HCT116 (cell line): Measurements from ENCODE around the gene PRSS27. TPM values are rescaled to one million over a fixed set of nuclear protein-coding genes. Genes with fewer than 3 reads are reported as not detected.
"Not testable (repeated sequence)": the region's sequence is repeated elsewhere in the genome, so short reads cannot be mapped to it uniquely, and the experiment has no call there.

Experiments
- ATAC-seq: fragments of 200-7000 bp; cut with Tn5 transposase; 2 replicates; pipeline ENCODE4 v1.9.1; 2020; ENCODE audit warnings: mild to moderate bottlenecking, moderate library complexity
- BruUV-seq: library from RNA; stranded (reverse); fragments of 400-500 nt; replicated peaks from 2 replicates; lab custom pipeline; 2021; lab: Mats Ljungman, UMichigan
- CTCF ChIA-PET: fragments of 300-600 bp; sonication (Branson Sonifier 250); formaldehyde crosslinking; loops from one replicate; lab custom pipeline; 2021; ENCODE audit warnings: antibody characterized with exemption; lab: Charles Lee
- POLR2A ChIA-PET: fragments of 300-600, 350-600 bp; sonication (Branson Sonifier 250); formaldehyde crosslinking; loops from one replicate; lab custom pipeline; 2021; ENCODE audit warnings: antibody characterized with exemption; lab: Charles Lee
- RAD21 ChIA-PET, 2 experiments: fragments of 300-600 bp; sonication (Branson Sonifier 250); formaldehyde crosslinking; loops; one replicate each; lab custom pipeline; 2023; ENCODE audit warnings: low total read pairs in 2 of 2; ENCODE audit not compliant: uncharacterized antibody in 2 of 2, unreplicated experiment in 2 of 2, low non-redundant PET in 1 of 2; lab: Charles Lee
- DNase-seq: peaks from one replicate; pipeline ENCODE4 v3.0.0-alpha.2; 2010; ENCODE audit warnings: low read depth, low spot score
- H2AFZ ChIP-seq: fragments of 200-600 bp; shearing (Covaris generic), sonication (generic); 2 replicates; pipeline ENCODE4 v1.6.1; 2017; ENCODE audit warnings: low read depth, mixed run types, mixed read lengths, antibody characterized with exemption, low read length; ENCODE audit not compliant: poor library complexity, severe bottlenecking
- H3K27ac ChIP-seq: 2 replicates; pipeline ENCODE4 v1.5.1; 2012; ENCODE audit warnings: low read depth, low read length
- H3K27me3 ChIP-seq: fragments of 200-600 bp; sonication (generic); 2 replicates; pipeline ENCODE4 v1.6.1; 2016; ENCODE audit warnings: mixed run types, low read length, mixed read lengths; ENCODE audit not compliant: insufficient read depth
- H3K36me3 ChIP-seq, 2 experiments: fragments of 200-500 bp in 1 of 2; fragments of 200-600 bp in 1 of 2; sonication (Bioruptor generic) in 1 of 2; sonication (generic) in 1 of 2; 2 replicates each; pipeline versions ENCODE4 v1.5.1 to v1.6.1; 2014 to 2016; ENCODE audit warnings: low read length in 2 of 2, inconsistent platforms in 1 of 2, mixed read lengths in 1 of 2, mixed run types in 1 of 2; ENCODE audit not compliant: insufficient read depth in 2 of 2, control insufficient read depth in 1 of 2
- H3K4me1 ChIP-seq, 2 experiments: fragments of 200-600 bp in 1 of 2; sonication (generic) in 1 of 2; 2 replicates each; pipeline versions ENCODE4 v1.5.1 to v1.6.1; 2012 to 2017; ENCODE audit warnings: low read length in 2 of 2, inconsistent platforms in 1 of 2, mild to moderate bottlenecking in 1 of 2, mixed read lengths in 1 of 2, mixed run types in 1 of 2, moderate library complexity in 1 of 2; ENCODE audit not compliant: insufficient read depth in 2 of 2, control insufficient read depth in 1 of 2
- H3K4me2 ChIP-seq: fragments of 200-600 bp; sonication (generic); 2 replicates; pipeline ENCODE4 v1.6.1; 2017; ENCODE audit warnings: mixed run types, low read length, mixed read lengths
- H3K4me3 ChIP-seq, 2 experiments: fragments of 200-600 bp in 1 of 2; sonication (generic) in 1 of 2; replicated peaks in 1 of 2; 2 replicates each; pipeline ENCODE4 v1.5.1; 2011 to 2016; ENCODE audit warnings: low read length in 2 of 2, control low read depth in 1 of 2, low read depth in 1 of 2, mild to moderate bottlenecking in 1 of 2, mixed read lengths in 1 of 2, mixed run types in 1 of 2
- H3K79me2 ChIP-seq: fragments of 200-600 bp; sonication (generic); 2 replicates; pipeline ENCODE4 v1.6.1; 2017; ENCODE audit warnings: mild to moderate bottlenecking, mixed run types, low read length, moderate library complexity, mixed read lengths; ENCODE audit not compliant: insufficient read depth
- H3K9ac ChIP-seq: fragments of 200-600 bp; sonication (generic); 2 replicates; pipeline ENCODE4 v1.6.1; 2016; ENCODE audit warnings: low read length, mixed read lengths
- H3K9me2 ChIP-seq: fragments of 200-600 bp; sonication (generic), shearing (Covaris generic); 2 replicates; pipeline ENCODE4 v1.6.1; 2017; ENCODE audit warnings: mixed run types, mild to moderate bottlenecking, moderate library complexity; ENCODE audit not compliant: insufficient read depth
- H3K9me3 ChIP-seq, 2 experiments: fragments of 200-500 bp in 1 of 2; fragments of 200-600 bp in 1 of 2; sonication (Bioruptor generic) in 1 of 2; sonication (generic) in 1 of 2; 2 replicates each; pipeline ENCODE4 v1.6.1; 2014 to 2017; ENCODE audit warnings: low read length in 2 of 2, mixed read lengths in 2 of 2, inconsistent platforms in 1 of 2, low read depth in 1 of 2, mild to moderate bottlenecking in 1 of 2, mixed run types in 1 of 2, moderate library complexity in 1 of 2; ENCODE audit not compliant: control insufficient read depth in 1 of 2, insufficient read depth in 1 of 2
- H4K20me1 ChIP-seq: fragments of 200-600 bp; sonication (generic), shearing (Covaris generic); 2 replicates; pipeline ENCODE4 v1.6.1; 2017; ENCODE audit warnings: mixed run types, mild to moderate bottlenecking, moderate library complexity; ENCODE audit not compliant: insufficient read depth
- CTCF ChIP-seq, 3 experiments: fragments of 200-600 bp in 1 of 3; sonication (generic) in 1 of 3; IDR thresholded peaks in 2 of 3; conservative IDR thresholded peaks in 1 of 3; 2 replicates each; pipeline ENCODE4 v1.5.1; 2012 to 2017; ENCODE audit warnings: low read depth in 2 of 3, low read length in 2 of 3, antibody characterized with exemption in 1 of 3, borderline replicate concordance in 1 of 3, control low read depth in 1 of 3, mild to moderate bottlenecking in 1 of 3, mixed read lengths in 1 of 3, mixed run types in 1 of 3, moderate library complexity in 1 of 3; ENCODE audit not compliant: insufficient read depth in 1 of 3
- RAD21 ChIP-seq: IDR thresholded peaks from 2 replicates; pipeline ENCODE4 v1.6.1; 2012; ENCODE audit warnings: low read depth, mild to moderate bottlenecking
- intact Hi-C: fragments of 100-400 bp; cut with micrococcal nuclease; formaldehyde crosslinking; loops from 2 replicates; pipeline ENCODE4 v1.10.0; 2022
- total RNA-seq: library from RNA; stranded (reverse); gene quantifications from one replicate; pipeline ENCODE4 v1.2.1, GENCODE V29; 2021; ENCODE audit not compliant: unreplicated experiment

The PRSS27 gene
- total RNA-seq, 1 experiment from 2014 or later, result 3.3 TPM

- H2AFZ ChIP-seq, CTCF ChIA-PET, H4K20me1 ChIP-seq, H3K9me3 ChIP-seq, H3K9ac ChIP-seq, H3K9me2 ChIP-seq, ATAC-seq, H3K27me3 ChIP-seq, POLR2A ChIA-PET, H3K4me3 ChIP-seq, intact Hi-C loops, H3K79me2 ChIP-seq, H3K27ac ChIP-seq, BruUV-seq, RAD21 ChIA-PET, H3K36me3 ChIP-seq, H3K4me2 ChIP-seq, DNase-seq: not testable (repeated sequence)
- H3K4me1 ChIP-seq, result peaks cover 22 to 30% of the 10 kb centered on the region in 2 experiments
- peak in 2 of 3 experiments; percentile 38 to 39; a peak in 4 of 6 replicates for TF ChIP-seq CTCF (IDR thresholded peaks at IDR 0.05 in 2 of 3, conservative IDR thresholded peaks at IDR 0.05 in 1 of 3; ENCODE audit: borderline replicate concordance in 1 of 3, insufficient read depth in 1 of 3, low read depth in 2 of 3, low read length in 2 of 3)
Observed at GRCh38 chr16:2671193-2671592, 48.8 kb downstream of the PRSS27 start.

GRCh38 chr16:2670017-2670416, 50.0 kb downstream of the PRSS27 start:
- H4K20me1 ChIP-seq, H2AFZ ChIP-seq, H3K79me2 ChIP-seq, H3K9ac ChIP-seq, RAD21 ChIA-PET, H3K9me3 ChIP-seq, H3K36me3 ChIP-seq, ATAC-seq, BruUV-seq, H3K9me2 ChIP-seq, DNase-seq, H3K4me3 ChIP-seq, intact Hi-C loops, POLR2A ChIA-PET, H3K27ac ChIP-seq, H3K27me3 ChIP-seq: not testable (repeated sequence)
- Histone ChIP-seq H3K4me2 (peak overlapping the region; percentile 17; the same call in 1 of the 2 replicates), H3K4me1 (peaks cover 11 to 19% of the 10 kb centered on the region in 2 experiments; a peak in 3 of 4 replicates)
- CTCF ChIA-PET, result interaction anchor here (0.6 kb wide), 1 partner anchor 21 kb away, joined by 3 read pairs; no protein-coding TSS in a partner anchor
- TF ChIP-seq RAD21, result peak; percentile 57
- TF ChIP-seq CTCF (IDR thresholded peaks at IDR 0.05 in 2 of 3, conservative IDR thresholded peaks at IDR 0.05 in 1 of 3; ENCODE audit: borderline replicate concordance in 1 of 3, insufficient read depth in 1 of 3, low read depth in 2 of 3, low read length in 2 of 3), result peak; percentile 45 to 67 (median 58); a peak in 5 of 6 replicates

- H3K27ac ChIP-seq, ATAC-seq, POLR2A ChIA-PET, H3K27me3 ChIP-seq, H3K9ac ChIP-seq, H4K20me1 ChIP-seq, H3K4me3 ChIP-seq, H3K79me2 ChIP-seq, BruUV-seq, H3K36me3 ChIP-seq, RAD21 ChIA-PET, DNase-seq, H2AFZ ChIP-seq, H3K9me2 ChIP-seq, H3K9me3 ChIP-seq, intact Hi-C loops: not testable (repeated sequence)
- Histone ChIP-seq H3K4me2 (peak overlapping the region; percentile 17; the same call in 1 of the 2 replicates), H3K4me1 (peaks cover 8 to 14% of the 10 kb centered on the region in 2 experiments; a peak in 3 of 4 replicates)
- CTCF ChIA-PET, result interaction anchor here (0.6 kb wide), 1 partner anchor 20 kb away, joined by 3 read pairs; no protein-coding TSS in a partner anchor
Observed at GRCh38 chr16:2669587-2669986, 50.4 kb downstream of the PRSS27 start.
